CD8-positive, alpha-beta memory T cell (primary cell): ENCODE measurements around the gene SNX33. TPM values are rescaled to one million over a fixed set of nuclear protein-coding genes. Genes with fewer than 3 reads are reported as not detected.

Experiments used
- CTCF ChIA-PET: fragments of 350-600 bp; sonication (Branson Sonifier 250); formaldehyde crosslinking; loops from one replicate; lab custom pipeline; 2021; ENCODE audit warnings: antibody characterized with exemption; lab: Charles Lee
- POLR2A ChIA-PET: fragments of 350-600 bp; sonication (Branson Sonifier 250); formaldehyde crosslinking; loops from one replicate; lab custom pipeline; 2021; ENCODE audit warnings: antibody characterized with exemption; lab: Charles Lee
- DNase-seq, 5 donors: peaks; one replicate each; pipeline versions ENCODE4 v3.0.0 to v3.0.0-alpha.2; 2020 to 2022; ENCODE audit warnings: mixed read lengths in 1 of 5
- H3K27ac ChIP-seq: one replicate; pipeline ENCODE4 v1.7.0; 2013; ENCODE audit warnings: low read depth, mild to moderate bottlenecking, low read length, moderate library complexity
- H3K27me3 ChIP-seq: 2 replicates; pipeline ENCODE4 v1.7.0; 2013; ENCODE audit warnings: low read length, mild to moderate bottlenecking; ENCODE audit not compliant: insufficient read depth, poor library complexity, severe bottlenecking
- H3K36me3 ChIP-seq: 2 replicates; pipeline ENCODE4 v1.7.0; 2013; ENCODE audit warnings: mild to moderate bottlenecking, low read length, moderate library complexity; ENCODE audit not compliant: insufficient read depth
- H3K4me1 ChIP-seq: 2 replicates; pipeline ENCODE4 v1.7.0; 2013; ENCODE audit warnings: mild to moderate bottlenecking, low read length, moderate library complexity; ENCODE audit not compliant: insufficient read depth
- H3K4me3 ChIP-seq: 2 replicates; pipeline ENCODE4 v1.7.0; 2013; ENCODE audit warnings: mild to moderate bottlenecking, low read length
- H3K9me3 ChIP-seq: 2 replicates; pipeline ENCODE4 v1.7.0; 2013; ENCODE audit warnings: mild to moderate bottlenecking, low read length
- H3K27ac Mint-ChIP-seq, 8 donors: one replicate each; pipeline ENCODE4 v1.8.0; 2020 to 2021; ENCODE audit warnings: mixed read lengths in 8 of 8, mild to moderate bottlenecking in 6 of 8, inconsistent platforms in 3 of 8, moderate library complexity in 3 of 8
- H3K27me3 Mint-ChIP-seq, 2 donors: one replicate each; pipeline ENCODE4 v1.8.0; 2020 to 2021; ENCODE audit warnings: mixed read lengths in 2 of 2, mild to moderate bottlenecking in 1 of 2, moderate library complexity in 1 of 2
- H3K36me3 Mint-ChIP-seq, 3 donors: one replicate each; pipeline ENCODE4 v1.8.0; 2020 to 2021; ENCODE audit warnings: mixed read lengths in 3 of 3, inconsistent platforms in 1 of 3, mild to moderate bottlenecking in 1 of 3
- H3K4me1 Mint-ChIP-seq, 3 donors: one replicate each; pipeline ENCODE4 v1.8.0; 2020 to 2021; ENCODE audit warnings: mixed read lengths in 3 of 3, inconsistent platforms in 1 of 3, mild to moderate bottlenecking in 1 of 3
- H3K4me3 Mint-ChIP-seq, 7 donors: one replicate each; pipeline ENCODE4 v1.8.0; 2020 to 2021; ENCODE audit warnings: mixed read lengths in 7 of 7, mild to moderate bottlenecking in 6 of 7, moderate library complexity in 4 of 7, inconsistent platforms in 2 of 7
- H3K9me3 Mint-ChIP-seq, 5 donors: one replicate each; pipeline ENCODE4 v1.8.0; 2020 to 2022; ENCODE audit warnings: mixed read lengths in 5 of 5, mild to moderate bottlenecking in 3 of 5, moderate library complexity in 2 of 5, inconsistent platforms in 1 of 5
- polyA plus RNA-seq: library from polyadenylated mRNA; unstranded; fragments of 300-500 nt; fragmentation: Illumina TruSeq; gene quantifications from one replicate; pipeline ENCODE4 v1.2.3, GENCODE V29; 2021
- total RNA-seq, 2 experiments: library from RNA; stranded (reverse); gene quantifications; one replicate each; pipeline ENCODE4 v1.2.3, GENCODE V29; 2021

The SNX33 gene
- total and polyA plus RNA-seq, 3 experiments from 2014 or later: 1.1 to 3.5 (median 3.1) TPM

GRCh38 chr15:75659141-75659771, 11.5 kb downstream of the SNX33 start:
- Mint-ChIP-seq H3K36me3 (peaks cover 0 to 5% (median 2%) of the 10 kb centered on the region in 3 donors), H3K27ac (peak overlapping the region in 2 of 8 donors; percentile 23 to 61), H3K4me3 (no peak overlapping the region), H3K9me3 (no peaks in the 10 kb centered on the region), H3K4me1 (peaks cover 0 to 2% (median 0%) of the 10 kb centered on the region in 3 donors), H3K27me3 (peaks cover 0 to 2% of the 10 kb centered on the region in 2 donors)
- Histone ChIP-seq H3K36me3 (no peaks in the 10 kb centered on the region), H3K4me3 (no peak overlapping the region), H3K9me3 (no peaks in the 10 kb centered on the region), H3K27ac (no peak overlapping the region), H3K4me1 (no peaks in the 10 kb centered on the region), H3K27me3 (no peaks in the 10 kb centered on the region)
- CTCF ChIA-PET: interaction anchor here (1.3 kb wide), 1 partner anchor 25 kb away, joined by 3 read pairs; no protein-coding TSS in a partner anchor
- POLR2A ChIA-PET: no interaction called here
- no peak for DNase-seq

DNA sequence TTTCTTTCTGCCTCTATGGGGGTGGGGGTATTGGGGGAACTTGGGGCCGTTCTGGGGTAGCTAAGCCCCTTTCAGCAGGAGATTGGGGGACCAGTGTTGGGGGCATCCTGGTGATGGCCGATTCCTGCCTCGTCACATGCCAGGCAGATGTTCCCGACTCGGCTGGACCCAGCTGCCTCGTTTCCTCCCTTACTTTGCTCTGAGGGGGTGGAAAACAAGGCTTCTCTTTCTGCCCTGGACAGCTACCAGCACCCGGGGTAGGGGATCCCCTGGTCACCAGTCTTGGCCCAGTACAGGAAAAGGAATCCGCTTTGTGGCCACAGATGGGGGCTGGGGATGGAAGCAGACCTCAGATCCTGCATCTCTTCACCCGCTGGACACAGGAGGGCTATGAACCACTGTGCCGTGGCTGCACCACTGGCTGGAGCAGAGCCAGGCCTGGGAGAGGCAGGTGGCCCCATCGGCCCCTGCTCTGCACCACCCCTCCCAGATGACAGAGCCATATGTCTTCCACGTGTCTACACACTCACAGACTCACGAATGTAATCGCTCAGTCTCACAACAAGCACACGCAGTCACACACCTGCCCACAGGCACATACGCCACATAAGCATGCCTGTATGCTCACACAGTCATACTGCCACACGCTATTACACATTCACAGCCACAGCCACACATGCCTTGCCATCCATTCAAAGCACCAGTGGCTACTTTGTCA, 12.4 kb downstream of the SNX33 start:
- H3K4me1 ChIP-seq: no peaks in the 10 kb centered on the region
- H3K4me3 ChIP-seq: no peak overlapping the region
- no peak overlapping the region for H3K27ac ChIP-seq
- H3K36me3 Mint-ChIP-seq: peaks cover 0 to 5% (median 2%) of the 10 kb centered on the region in 3 donors
- no peaks in the 10 kb centered on the region for H3K36me3 ChIP-seq
- CTCF ChIA-PET: interaction anchor here (1.3 kb wide), 1 partner anchor 25 kb away, joined by 3 read pairs; no protein-coding TSS in a partner anchor
- no peak overlapping the region for H3K4me3 Mint-ChIP-seq
- H3K27me3 ChIP-seq: no peaks in the 10 kb centered on the region
- H3K9me3 Mint-ChIP-seq: no peaks in the 10 kb centered on the region
- peak overlapping the region in 1 of 8 donors; percentile 17 for H3K27ac Mint-ChIP-seq
- POLR2A ChIA-PET: interaction anchor here (0.5 kb wide), 1 partner anchor 12 kb away, joined by 3 read pairs; the partner anchor contains the start of gene SNX33
- no peaks in the 10 kb centered on the region for H3K9me3 ChIP-seq
- H3K4me1 Mint-ChIP-seq: peaks cover 0 to 2% (median 0%) of the 10 kb centered on the region in 3 donors
- H3K27me3 Mint-ChIP-seq: peaks cover 0 to 2% of the 10 kb centered on the region in 2 donors
- DNase-seq: no peak

DNA sequence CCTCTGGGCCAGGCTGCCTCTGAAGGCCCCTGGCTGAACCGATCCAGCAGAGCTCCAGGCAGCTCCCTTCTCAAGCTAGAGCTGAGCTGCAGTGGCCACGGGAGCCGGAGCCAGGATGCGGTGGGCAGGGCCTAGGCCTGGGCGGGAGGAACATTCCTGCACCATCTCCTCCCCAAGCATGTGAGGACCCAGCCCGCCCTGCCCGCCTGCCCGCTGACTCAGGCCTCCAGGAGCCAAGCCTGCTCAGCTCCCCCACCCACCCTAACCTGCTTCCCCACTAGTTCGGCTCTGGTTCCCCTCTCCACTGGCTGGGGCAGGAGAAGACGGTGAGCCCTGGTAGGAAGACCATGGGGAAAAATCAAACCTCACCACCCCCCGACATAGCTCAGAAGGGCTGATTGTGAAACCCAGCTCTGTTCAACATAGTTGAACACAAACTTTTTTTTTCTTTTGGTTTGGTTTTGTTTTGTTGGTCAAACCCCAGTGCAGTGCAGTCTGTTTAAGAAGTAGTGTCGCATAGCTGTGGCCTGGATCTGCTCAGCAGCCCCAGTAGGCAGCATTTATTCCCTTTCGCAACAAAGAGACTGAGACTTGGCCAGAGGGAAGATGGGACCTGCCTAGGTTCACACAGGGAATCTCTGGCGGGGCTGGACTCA, 13.5 kb downstream of the SNX33 start:
- POLR2A ChIA-PET: no interaction called here
- no peaks in the 10 kb centered on the region for H3K36me3 ChIP-seq
- H3K4me3 ChIP-seq: no peak overlapping the region

GRCh38 chr15:75661756-75662140, 14.0 kb downstream of the SNX33 start:
- CTCF ChIA-PET: no interaction called here
- H3K4me3 Mint-ChIP-seq: no peak overlapping the region
- peaks cover 0 to 2% of the 10 kb centered on the region in 2 donors for H3K27me3 Mint-ChIP-seq
- no peak overlapping the region for H3K27ac Mint-ChIP-seq
- H3K9me3 Mint-ChIP-seq: no peaks in the 10 kb centered on the region
- Histone ChIP-seq H3K9me3 (no peaks in the 10 kb centered on the region), H3K36me3 (no peaks in the 10 kb centered on the region), H3K4me3 (no peak overlapping the region), H3K27me3 (no peaks in the 10 kb centered on the region), H3K4me1 (no peaks in the 10 kb centered on the region), H3K27ac (no peak overlapping the region)
- no peaks in the 10 kb centered on the region for H3K4me1 Mint-ChIP-seq
- H3K36me3 Mint-ChIP-seq: peaks cover 0 to 3% (median 2%) of the 10 kb centered on the region in 3 donors
- POLR2A ChIA-PET: no interaction called here
- no peak for DNase-seq

More for the DNA sequence above, 13.5 kb downstream of the SNX33 start:
- H3K9me3 ChIP-seq: no peaks in the 10 kb centered on the region
- no peaks in the 10 kb centered on the region for H3K27me3 ChIP-seq
- no peak overlapping the region for H3K27ac ChIP-seq
- Mint-ChIP-seq H3K27me3 (peaks cover 0 to 2% of the 10 kb centered on the region in 2 donors), H3K9me3 (no peaks in the 10 kb centered on the region), H3K36me3 (peaks cover 0 to 3% (median 2%) of the 10 kb centered on the region in 3 donors), H3K4me3 (no peak overlapping the region), H3K4me1 (no peaks in the 10 kb centered on the region), H3K27ac (peak overlapping the region in 1 of 8 donors; percentile 48)
- DNase-seq: no peak
- CTCF ChIA-PET: no interaction called here
- H3K4me1 ChIP-seq: no peaks in the 10 kb centered on the region

DNA sequence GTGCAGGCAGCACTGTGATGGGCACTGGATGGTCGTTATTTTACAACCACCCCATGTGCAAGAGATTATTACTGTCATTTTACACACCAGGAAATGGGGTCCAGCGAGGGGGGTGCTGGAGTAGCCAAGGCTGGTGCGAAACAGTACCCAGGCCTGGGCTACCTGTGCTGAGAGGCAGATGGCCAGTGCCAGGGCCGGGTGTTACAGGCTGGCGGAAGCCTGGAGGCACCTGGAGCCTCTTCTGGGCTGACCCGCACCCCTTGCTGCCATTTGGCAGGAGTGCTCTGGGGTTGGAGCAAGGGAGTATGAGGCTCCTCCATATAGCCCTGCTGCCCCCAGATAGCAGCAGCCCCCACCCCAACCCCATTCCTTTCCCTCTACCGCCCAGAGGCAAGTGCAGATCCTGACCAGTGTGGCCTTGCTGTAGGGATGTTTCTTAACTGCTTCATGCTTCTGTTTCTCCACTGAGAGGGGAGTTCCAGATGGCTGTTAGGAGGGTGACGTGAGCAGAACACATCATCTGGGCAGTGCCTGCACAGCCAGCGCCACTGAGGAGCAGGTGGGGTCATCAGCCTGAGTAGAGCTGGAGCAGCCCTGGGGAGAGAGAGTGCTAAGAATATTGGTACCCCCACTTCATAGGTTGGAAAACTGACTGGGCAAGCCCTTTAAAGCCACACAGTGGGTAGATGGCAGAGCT, 15.3 kb downstream of the SNX33 start:
- no peaks in the 10 kb centered on the region for H3K36me3 ChIP-seq
- no peaks in the 10 kb centered on the region for H3K9me3 ChIP-seq
- Mint-ChIP-seq H3K4me3 (no peak overlapping the region), H3K27ac (no peak overlapping the region), H3K4me1 (no peaks in the 10 kb centered on the region), H3K9me3 (no peaks in the 10 kb centered on the region), H3K27me3 (no peaks in the 10 kb centered on the region), H3K36me3 (peaks cover 0 to 3% (median 2%) of the 10 kb centered on the region in 3 donors)
- H3K27me3 ChIP-seq: no peaks in the 10 kb centered on the region
- CTCF ChIA-PET: no interaction called here
- H3K4me1 ChIP-seq: no peaks in the 10 kb centered on the region
- DNase-seq: no peak
- POLR2A ChIA-PET: no interaction called here
- H3K4me3 ChIP-seq: no peak overlapping the region
- H3K27ac ChIP-seq: no peak overlapping the region

- Mint-ChIP-seq H3K27ac (no peak overlapping the region), H3K36me3 (peaks cover 0 to 3% (median 2%) of the 10 kb centered on the region in 3 donors), H3K4me3 (no peak overlapping the region), H3K4me1 (no peaks in the 10 kb centered on the region), H3K27me3 (no peaks in the 10 kb centered on the region), H3K9me3 (no peaks in the 10 kb centered on the region)
- ChIA-PET POLR2A (no interaction called here), CTCF (no interaction called here)
- no peaks in the 10 kb centered on the region for H3K27me3 ChIP-seq
- H3K27ac ChIP-seq: no peak overlapping the region
- no peak for DNase-seq
- no peaks in the 10 kb centered on the region for H3K4me1 ChIP-seq
- H3K36me3 ChIP-seq: no peaks in the 10 kb centered on the region
- H3K9me3 ChIP-seq: no peaks in the 10 kb centered on the region
- no peak overlapping the region for H3K4me3 ChIP-seq
Observed at GRCh38 chr15:75663931-75664421, 16.3 kb downstream of the SNX33 start.

DNA sequence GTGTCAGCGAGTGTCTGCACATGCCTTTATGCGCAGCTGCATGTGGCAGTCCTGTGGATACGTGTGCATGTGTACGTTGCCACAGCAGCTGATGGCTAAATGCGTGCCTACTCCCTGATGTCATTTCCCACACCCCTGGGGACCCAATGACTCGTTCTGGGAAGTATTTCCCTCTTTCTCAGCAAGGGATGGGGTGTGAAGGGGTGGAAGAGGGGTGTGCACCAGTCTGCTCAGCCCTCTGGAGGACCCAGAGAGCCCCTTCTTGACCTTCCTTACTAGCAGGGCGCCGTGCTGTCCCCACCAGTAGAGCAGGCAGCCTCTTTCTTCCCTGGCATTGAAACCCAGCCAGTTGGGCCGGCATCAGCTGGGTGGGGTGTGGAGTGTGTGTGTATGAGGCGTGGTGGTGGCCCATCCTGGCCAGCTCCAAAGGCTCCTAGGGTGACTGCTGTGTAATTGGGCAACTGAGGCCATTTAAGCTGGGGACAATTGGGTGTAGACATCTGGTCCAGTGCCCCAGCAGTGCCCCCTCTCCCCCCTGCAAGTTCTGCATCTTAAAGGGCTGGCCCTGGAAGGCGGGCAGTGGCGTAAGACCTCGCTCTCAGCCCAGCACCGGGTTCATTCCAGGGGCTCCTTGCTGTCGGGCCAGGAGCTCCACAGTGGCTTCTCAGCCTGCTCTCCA, 19.2 kb downstream of the SNX33 start:
- Histone ChIP-seq H3K27ac (no peak overlapping the region), H3K4me1 (no peaks in the 10 kb centered on the region), H3K4me3 (no peak overlapping the region), H3K9me3 (no peaks in the 10 kb centered on the region), H3K36me3 (no peaks in the 10 kb centered on the region), H3K27me3 (no peaks in the 10 kb centered on the region)
- Mint-ChIP-seq H3K4me3 (no peak overlapping the region), H3K27ac (no peak overlapping the region), H3K4me1 (no peaks in the 10 kb centered on the region), H3K9me3 (no peaks in the 10 kb centered on the region), H3K36me3 (no peaks in the 10 kb centered on the region), H3K27me3 (no peaks in the 10 kb centered on the region)
- POLR2A ChIA-PET: no interaction called here
- no peak for DNase-seq
- CTCF ChIA-PET: no interaction called here
